Naive thymus-derived CD4-positive, alpha-beta T cell (primary cell): ENCODE results near the gene CEP43. TPM values are rescaled to one million over a fixed set of nuclear protein-coding genes. Genes with fewer than 3 reads are reported as not detected.

Source experiments
- ATAC-seq: fragments of 150-1000 bp; cut with Tn5 transposase; 2 replicates; pipeline ENCODE4 v1.10.0; 2021; ENCODE audit warnings: mild to moderate bottlenecking, moderate library complexity
- CTCF ChIA-PET: fragments of 350-600 bp; sonication (Branson Sonifier 250); formaldehyde crosslinking; loops from one replicate; lab custom pipeline; 2021; ENCODE audit warnings: antibody characterized with exemption; lab: Charles Lee
- POLR2A ChIA-PET: fragments of 350-600 bp; sonication (Branson Sonifier 250); formaldehyde crosslinking; loops from one replicate; lab custom pipeline; 2021; ENCODE audit warnings: antibody characterized with exemption, inconsistent platforms; lab: Charles Lee
- DNase-seq, 9 donors: peaks; one replicate each; pipeline versions ENCODE4 v3.0.0 to v3.0.0-alpha.2; 2020 to 2022; ENCODE audit warnings: mixed read lengths in 1 of 9
- H3K27ac ChIP-seq: one replicate; pipeline ENCODE4 v1.7.0; 2013; ENCODE audit warnings: mild to moderate bottlenecking, low read depth, low read length, moderate library complexity
- H3K27me3 ChIP-seq, 2 donors: one replicate each; pipeline ENCODE4 v1.7.0; 2013; ENCODE audit warnings: low read length in 2 of 2, mild to moderate bottlenecking in 2 of 2, moderate library complexity in 2 of 2; ENCODE audit not compliant: control insufficient read depth in 2 of 2, insufficient read depth in 2 of 2
- H3K36me3 ChIP-seq, 3 experiments: 1 replicate in 2 of 3; 2 replicates in 1 of 3; pipeline ENCODE4 v1.7.0; 2013; ENCODE audit warnings: low read length in 3 of 3, mild to moderate bottlenecking in 3 of 3, moderate library complexity in 1 of 3; ENCODE audit not compliant: insufficient read depth in 3 of 3, control insufficient read depth in 2 of 3
- H3K4me1 ChIP-seq, 2 donors: one replicate each; pipeline ENCODE4 v1.7.0; 2013; ENCODE audit warnings: low read length in 2 of 2, mild to moderate bottlenecking in 2 of 2, moderate library complexity in 1 of 2; ENCODE audit not compliant: control insufficient read depth in 2 of 2, insufficient read depth in 2 of 2
- H3K4me3 ChIP-seq: 2 replicates; pipeline ENCODE4 v1.7.0; 2013; ENCODE audit warnings: mild to moderate bottlenecking, low read length
- H3K9me3 ChIP-seq, 3 experiments: 1 replicate in 2 of 3; 2 replicates in 1 of 3; pipeline ENCODE4 v1.7.0; 2013; ENCODE audit warnings: low read length in 3 of 3; ENCODE audit not compliant: control insufficient read depth in 2 of 3
- H3K27ac Mint-ChIP-seq, 9 donors: one replicate each; pipeline ENCODE4 v1.8.0; 2020 to 2022; ENCODE audit warnings: mixed read lengths in 9 of 9, mild to moderate bottlenecking in 8 of 9, moderate library complexity in 5 of 9, inconsistent platforms in 2 of 9
- H3K27me3 Mint-ChIP-seq, 5 donors: one replicate each; pipeline ENCODE4 v1.8.0; 2021 to 2022; ENCODE audit warnings: mixed read lengths in 5 of 5, mild to moderate bottlenecking in 1 of 5
- H3K36me3 Mint-ChIP-seq, 5 donors: one replicate each; pipeline ENCODE4 v1.8.0; 2020 to 2022; ENCODE audit warnings: mixed read lengths in 5 of 5, mild to moderate bottlenecking in 3 of 5, inconsistent platforms in 1 of 5
- H3K4me1 Mint-ChIP-seq, 7 donors: one replicate each; pipeline ENCODE4 v1.8.0; 2020 to 2022; ENCODE audit warnings: mixed read lengths in 7 of 7, mild to moderate bottlenecking in 3 of 7, inconsistent platforms in 1 of 7
- H3K4me3 Mint-ChIP-seq, 10 donors: one replicate each; pipeline ENCODE4 v1.8.0; 2020 to 2022; ENCODE audit warnings: mild to moderate bottlenecking in 10 of 10, mixed read lengths in 10 of 10, moderate library complexity in 6 of 10, inconsistent platforms in 2 of 10
- H3K9me3 Mint-ChIP-seq, 11 donors: one replicate each; pipeline ENCODE4 v1.8.0; 2020 to 2022; ENCODE audit warnings: mixed read lengths in 11 of 11, mild to moderate bottlenecking in 4 of 11, inconsistent platforms in 1 of 11, moderate library complexity in 1 of 11
- intact Hi-C, 2 donors: fragments of 100-400 bp; cut with micrococcal nuclease; formaldehyde crosslinking; loops; one replicate each; pipeline ENCODE4 v1.15.1; 2023
- polyA plus RNA-seq, 2 donors: library from polyadenylated mRNA; unstranded; fragments of 300-500 nt; fragmentation: Illumina TruSeq; gene quantifications; one replicate each; pipeline ENCODE4 v1.2.3, GENCODE V29; 2021
- total RNA-seq, 6 experiments: library from RNA in 5 of 6; stranded (reverse) in 5 of 6; gene quantifications; 1 replicate in 5 of 6; 2 replicates in 1 of 6; pipeline ENCODE4 v1.2.3 and lab custom pipeline; 2021 to 2026

Gene CEP43
- total and polyA plus RNA-seq, 7 experiments from 2014 or later = 3.3 to 17.6 (median 11.6) TPM

DNA sequence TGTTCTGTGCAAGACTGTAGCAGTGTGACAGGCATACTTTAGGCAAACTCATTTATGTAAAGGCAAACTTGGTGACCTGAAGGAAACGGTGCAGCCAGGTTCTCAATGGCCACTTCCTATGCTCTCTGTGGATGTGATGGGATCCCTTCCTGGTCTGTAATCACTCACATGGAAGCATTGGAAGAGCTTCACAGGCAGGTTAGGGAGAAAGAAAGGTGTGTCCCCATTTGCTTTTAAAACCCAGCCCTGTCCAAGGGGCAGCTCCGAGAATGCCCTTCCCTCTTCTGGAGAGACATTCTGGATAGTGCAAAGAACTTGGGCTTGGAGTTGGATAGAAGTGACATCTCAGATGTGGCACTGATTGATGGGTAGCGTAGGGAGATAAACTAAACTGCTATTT lies 28.1 kb downstream of the CEP43 start:
- DNase-seq (no peak), ATAC-seq (no peak)
- peaks cover 0 to 47% (median 7%) of the 10 kb centered on the region in 3 experiments for H3K36me3 ChIP-seq
- H3K36me3 Mint-ChIP-seq = peaks cover 8 to 49% (median 21%) of the 10 kb centered on the region in 5 donors
- H3K4me1 Mint-ChIP-seq = peaks cover 0 to 3% (median 0%) of the 10 kb centered on the region in 7 donors
- H3K27me3 ChIP-seq = no peaks in the 10 kb centered on the region
- H3K27me3 Mint-ChIP-seq = no peaks in the 10 kb centered on the region
- no peaks in the 10 kb centered on the region for H3K9me3 ChIP-seq
- H3K27ac ChIP-seq = no peak overlapping the region
- no peaks in the 10 kb centered on the region for H3K4me1 ChIP-seq
- H3K9me3 Mint-ChIP-seq = no peaks in the 10 kb centered on the region
- POLR2A ChIA-PET = interaction anchor here (0.5 kb wide), 1 partner anchor 18 kb away, joined by 3 read pairs; no protein-coding TSS in a partner anchor
- no peak overlapping the region for H3K27ac Mint-ChIP-seq
- no peak overlapping the region for H3K4me3 Mint-ChIP-seq
- intact Hi-C loops = no loop called here
- CTCF ChIA-PET = no interaction called here
- no peak overlapping the region for H3K4me3 ChIP-seq

DNA sequence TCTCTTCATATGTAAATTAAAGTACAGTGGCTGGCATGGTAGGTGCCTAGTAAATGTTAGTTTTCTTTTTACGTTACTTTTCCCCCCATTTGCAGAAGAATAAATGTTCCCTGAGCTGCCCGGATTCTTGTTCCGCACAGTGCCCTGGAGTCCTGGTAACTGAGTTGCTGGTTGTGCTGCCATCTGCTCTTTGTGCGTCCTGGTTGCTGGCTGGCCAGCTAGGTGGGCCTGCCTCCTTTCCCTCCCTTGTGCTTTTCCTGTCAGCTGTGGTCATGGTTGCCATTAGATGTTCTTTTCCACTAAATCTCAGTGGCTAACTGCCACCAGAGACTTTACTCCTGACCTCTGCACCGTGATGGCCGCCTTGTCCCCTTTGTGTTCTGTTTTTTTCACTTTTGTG lies 28.6 kb downstream of the CEP43 start:
- DNase-seq = no peak
- CTCF ChIA-PET = no interaction called here
- no peaks in the 10 kb centered on the region for H3K27me3 Mint-ChIP-seq
- peak overlapping the region in 1 of 9 donors; percentile 23 for H3K27ac Mint-ChIP-seq
- H3K9me3 Mint-ChIP-seq = no peaks in the 10 kb centered on the region
- Histone ChIP-seq H3K9me3 (no peaks in the 10 kb centered on the region), H3K27me3 (no peaks in the 10 kb centered on the region), H3K4me1 (no peaks in the 10 kb centered on the region), H3K4me3 (no peak overlapping the region), H3K36me3 (peaks cover 0 to 47% (median 7%) of the 10 kb centered on the region in 3 experiments), H3K27ac (no peak overlapping the region)
- ATAC-seq = no peak
- peaks cover 0 to 3% (median 0%) of the 10 kb centered on the region in 7 donors for H3K4me1 Mint-ChIP-seq
- POLR2A ChIA-PET = interaction anchor here (0.5 to 1.1 kb wide), 2 partner anchors 14 to 19 kb away, joined by 3 read pairs; no protein-coding TSS in a partner anchor
- peaks cover 8 to 49% (median 21%) of the 10 kb centered on the region in 5 donors for H3K36me3 Mint-ChIP-seq
- intact Hi-C loops = no loop called here
- no peak overlapping the region for H3K4me3 Mint-ChIP-seq

DNA sequence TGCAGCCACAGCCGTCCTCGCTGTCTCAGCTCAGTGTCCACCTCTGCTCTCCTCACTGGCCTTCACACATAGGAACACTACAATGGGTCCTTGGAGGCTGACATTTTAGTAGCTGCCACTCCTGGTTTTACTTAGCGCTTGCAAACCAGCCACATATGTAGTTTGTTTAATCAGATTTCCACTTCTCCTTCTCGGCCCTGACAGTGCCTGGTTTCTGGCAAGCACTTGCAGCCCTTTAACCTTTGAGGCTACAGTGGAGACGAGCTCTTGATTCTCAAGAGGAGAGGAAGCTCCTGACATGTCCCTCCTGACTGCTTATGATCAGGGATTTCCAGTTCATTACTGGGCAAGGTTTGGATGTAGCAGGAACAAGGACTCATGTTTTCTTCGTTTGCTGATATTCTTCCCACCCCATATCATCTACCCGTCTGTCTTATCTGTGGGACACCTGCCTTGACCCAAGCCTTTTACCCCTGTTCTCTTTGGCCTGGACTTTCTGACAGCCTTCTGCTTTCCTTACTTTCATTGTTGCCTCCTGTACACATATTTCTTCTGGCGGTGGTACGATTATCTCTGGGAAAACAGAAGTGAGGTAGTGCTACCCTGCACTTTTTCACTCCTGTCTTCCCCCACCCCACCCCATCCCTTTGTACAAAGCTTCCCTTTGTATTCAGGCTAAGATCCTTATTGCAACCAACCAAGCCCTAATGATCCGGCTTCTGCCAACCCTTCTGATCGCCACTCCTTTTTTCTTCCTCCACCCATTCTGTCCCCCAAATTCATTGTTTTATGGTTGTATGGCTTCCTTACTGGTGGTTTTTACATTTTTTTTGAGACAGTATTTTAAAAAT lies 31.2 kb downstream of the CEP43 start:
- Histone ChIP-seq H3K27ac (no peak overlapping the region), H3K4me1 (no peaks in the 10 kb centered on the region), H3K36me3 (peaks cover 0 to 45% (median 4%) of the 10 kb centered on the region in 3 experiments), H3K9me3 (no peaks in the 10 kb centered on the region), H3K27me3 (no peaks in the 10 kb centered on the region), H3K4me3 (no peak overlapping the region)
- intact Hi-C loops = no loop called here
- ChIA-PET CTCF (no interaction called here), POLR2A (no interaction called here)
- Mint-ChIP-seq H3K9me3 (no peaks in the 10 kb centered on the region), H3K27me3 (no peaks in the 10 kb centered on the region), H3K36me3 (peaks cover 12 to 66% (median 31%) of the 10 kb centered on the region in 5 donors), H3K4me3 (no peak overlapping the region), H3K27ac (peak overlapping the region in 1 of 9 donors; percentile 2), H3K4me1 (peaks cover 0 to 3% (median 0%) of the 10 kb centered on the region in 7 donors)
- ATAC-seq = no peak
- no peak for DNase-seq

DNA sequence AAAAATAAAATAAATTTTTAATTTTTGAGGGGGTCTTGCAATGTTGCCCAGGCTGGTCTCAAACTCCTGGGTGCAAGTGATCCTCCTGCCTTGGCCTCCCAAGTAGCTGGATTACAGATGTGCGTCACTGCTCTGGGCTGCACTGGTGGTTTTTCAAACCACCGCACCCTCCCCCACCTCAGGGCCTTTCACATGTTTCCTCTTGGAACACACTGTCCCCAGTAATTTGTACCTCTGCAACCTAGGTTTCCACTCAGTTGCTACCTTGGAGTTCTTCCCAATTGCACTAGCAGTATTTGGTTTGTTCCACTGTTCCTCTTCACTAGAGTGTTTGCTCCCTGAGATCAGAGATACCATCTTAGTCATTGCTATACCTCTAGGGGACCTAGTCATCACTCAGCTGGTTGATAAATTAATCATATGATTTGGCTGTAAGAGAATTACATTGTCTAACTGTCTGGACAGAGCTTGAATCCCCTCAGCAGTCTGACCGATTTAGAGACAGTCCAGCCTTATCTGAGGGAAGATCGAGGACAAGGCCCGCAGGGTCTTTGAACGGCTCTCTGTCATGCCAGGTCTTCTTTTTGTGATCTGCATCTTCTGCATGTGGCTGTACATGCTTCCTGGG lies 32.0 kb downstream of the CEP43 start:
- CTCF ChIA-PET = no interaction called here
- H3K4me3 ChIP-seq = no peak overlapping the region
- POLR2A ChIA-PET = no interaction called here

DNA sequence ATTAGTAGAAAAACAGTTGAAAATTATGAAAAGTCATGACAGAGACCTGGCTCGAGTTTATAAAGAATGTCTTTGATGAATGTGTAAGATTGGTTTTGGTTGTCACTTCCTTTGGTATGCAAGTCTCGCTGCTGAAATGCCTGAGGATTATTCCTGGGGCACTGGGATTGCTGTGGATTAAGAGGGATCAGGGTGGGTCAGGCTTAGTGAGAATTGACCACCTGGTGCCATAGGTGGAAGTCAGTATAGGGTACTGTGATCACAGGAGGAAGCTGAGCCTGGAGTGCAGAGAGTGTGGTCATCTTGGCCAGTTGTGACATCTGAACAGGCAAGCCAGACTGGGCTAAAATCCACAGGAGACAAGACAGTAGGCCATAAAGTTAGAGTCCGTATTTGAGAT lies 34.9 kb downstream of the CEP43 start:
- H3K4me3 ChIP-seq = no peak overlapping the region
- no peaks in the 10 kb centered on the region for H3K27me3 ChIP-seq
- CTCF ChIA-PET = no interaction called here
- H3K4me1 Mint-ChIP-seq = peaks cover 0 to 6% (median 0%) of the 10 kb centered on the region in 7 donors
- H3K27me3 Mint-ChIP-seq = no peaks in the 10 kb centered on the region
- ATAC-seq (no peak), DNase-seq (no peak)
- H3K4me1 ChIP-seq = no peaks in the 10 kb centered on the region
- H3K9me3 ChIP-seq = no peaks in the 10 kb centered on the region
- H3K36me3 Mint-ChIP-seq = peaks cover 10 to 68% (median 36%) of the 10 kb centered on the region in 5 donors
- peak overlapping the region in 1 of 9 donors; percentile 6 for H3K27ac Mint-ChIP-seq
- H3K9me3 Mint-ChIP-seq = no peaks in the 10 kb centered on the region
- no peak overlapping the region for H3K27ac ChIP-seq
- POLR2A ChIA-PET = no interaction called here
- peaks cover 0 to 34% (median 0%) of the 10 kb centered on the region in 3 experiments for H3K36me3 ChIP-seq
- no peak overlapping the region for H3K4me3 Mint-ChIP-seq
- intact Hi-C loops = no loop called here

More for the DNA sequence above, 32.0 kb downstream of the CEP43 start:
- intact Hi-C loops = no loop called here
- H3K27me3 Mint-ChIP-seq = no peaks in the 10 kb centered on the region
- H3K4me3 Mint-ChIP-seq = no peak overlapping the region
- no peaks in the 10 kb centered on the region for H3K4me1 ChIP-seq
- H3K9me3 Mint-ChIP-seq = no peaks in the 10 kb centered on the region
- DNase-seq (no peak), ATAC-seq (no peak)
- H3K9me3 ChIP-seq = no peaks in the 10 kb centered on the region
- no peak overlapping the region for H3K27ac ChIP-seq
- no peaks in the 10 kb centered on the region for H3K27me3 ChIP-seq
- H3K27ac Mint-ChIP-seq = peak overlapping the region in 1 of 9 donors; percentile 28
- H3K36me3 ChIP-seq = peaks cover 0 to 43% (median 0%) of the 10 kb centered on the region in 3 experiments
- peaks cover 0 to 3% (median 0%) of the 10 kb centered on the region in 7 donors for H3K4me1 Mint-ChIP-seq
- H3K36me3 Mint-ChIP-seq = peaks cover 14 to 69% (median 36%) of the 10 kb centered on the region in 5 donors

DNA sequence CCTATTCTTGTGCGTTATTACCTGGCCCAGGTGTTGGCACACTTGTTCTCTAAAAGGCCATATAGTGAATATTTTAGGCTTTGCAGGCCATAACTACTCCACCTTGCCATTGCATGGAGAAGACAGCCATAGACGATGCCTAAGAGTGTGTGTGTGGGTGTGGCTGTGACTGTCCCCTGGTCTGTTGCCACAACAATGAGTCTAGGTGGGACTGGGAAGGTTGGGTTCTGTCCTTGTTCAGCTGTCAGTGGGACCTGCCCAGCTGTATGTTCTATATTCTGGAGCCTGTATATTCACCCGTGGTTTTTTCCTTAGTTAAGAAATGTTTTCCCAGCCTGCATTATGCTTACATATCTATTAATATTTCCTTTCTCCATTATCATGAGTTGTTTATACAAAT lies 38.6 kb downstream of the CEP43 start:
- intact Hi-C loops = no loop called here
- CTCF ChIA-PET = no interaction called here

More for the DNA sequence above, 38.6 kb downstream of the CEP43 start:
- POLR2A ChIA-PET = no interaction called here
- Histone ChIP-seq H3K36me3 (peaks cover 0 to 21% (median 0%) of the 10 kb centered on the region in 3 experiments), H3K4me3 (no peak overlapping the region), H3K4me1 (peaks cover 12 to 20% of the 10 kb centered on the region in 2 donors), H3K9me3 (no peaks in the 10 kb centered on the region), H3K27ac (no peak overlapping the region), H3K27me3 (no peaks in the 10 kb centered on the region)
- Mint-ChIP-seq H3K9me3 (no peaks in the 10 kb centered on the region), H3K36me3 (peaks cover 10 to 58% (median 36%) of the 10 kb centered on the region in 5 donors), H3K27me3 (no peaks in the 10 kb centered on the region), H3K4me1 (peaks cover 0 to 17% (median 14%) of the 10 kb centered on the region in 7 donors), H3K4me3 (no peak overlapping the region), H3K27ac (peak overlapping the region in 1 of 9 donors; percentile 9)
- ATAC-seq (no peak), DNase-seq (no peak)
